ENCODE results near the gene KRT38. TPM values are rescaled to one million over a fixed set of nuclear protein-coding genes. Genes with fewer than 3 reads are reported as not detected.
A peak's percentile ranks its signal among the peaks of the same experiment; 100 is the strongest.

KRT38 gene
- total RNA-seq, 1 experiment from 2014 or later: not detected

GRCh38 chr17:41442739-41443138 lies 2.0 kb upstream of the KRT38 start:
- no peaks in the 10 kb centered on the region for H3K36me3 ChIP-seq (ENCODE audit: low read depth, low read length)
- DNase-seq: peak; percentile 25
- H3K4me3 ChIP-seq (ENCODE audit: low read length): no peak overlapping the region
- TF ChIP-seq EZH2 (IDR thresholded peaks at IDR 0.05; ENCODE audit: low read length, unreplicated experiment): no peak
- H3K27me3 ChIP-seq (ENCODE audit: low read length): no peaks in the 10 kb centered on the region
- no TSS peak for BruUV-seq (replicated peaks)
- no peak overlapping the region for H3K27ac ChIP-seq (ENCODE audit: low read length)
- H3K9me2 ChIP-seq (replicated peaks; ENCODE audit: low read length): no peaks in the 10 kb centered on the region
- H3K4me2 ChIP-seq (ENCODE audit: low read length): no peak overlapping the region
- ChIA-PET CTCF (no interaction called here), POLR2A (ENCODE audit: unreplicated experiment) (no interaction called here)
- intact Hi-C loops (cut with micrococcal nuclease): no loop called here
- no peak for ATAC-seq
- no peak overlapping the region for H2AFZ ChIP-seq (ENCODE audit: low read length)
- H3F3A ChIP-seq (ENCODE audit: low read length, unreplicated experiment): no peaks in the 10 kb centered on the region
- no peaks in the 10 kb centered on the region for H3K9me3 ChIP-seq (ENCODE audit: low read length)
- peaks cover 6% of the 10 kb centered on the region; the same call in 1 of the 2 replicates for H3K4me1 ChIP-seq (ENCODE audit: insufficient read depth, low read length)
- H4K20me1 ChIP-seq (ENCODE audit: low read length): no peaks in the 10 kb centered on the region
- no peak overlapping the region for H3K9ac ChIP-seq (ENCODE audit: low read length)
- H3K79me2 ChIP-seq (ENCODE audit: low read length): no peaks in the 10 kb centered on the region

DNA sequence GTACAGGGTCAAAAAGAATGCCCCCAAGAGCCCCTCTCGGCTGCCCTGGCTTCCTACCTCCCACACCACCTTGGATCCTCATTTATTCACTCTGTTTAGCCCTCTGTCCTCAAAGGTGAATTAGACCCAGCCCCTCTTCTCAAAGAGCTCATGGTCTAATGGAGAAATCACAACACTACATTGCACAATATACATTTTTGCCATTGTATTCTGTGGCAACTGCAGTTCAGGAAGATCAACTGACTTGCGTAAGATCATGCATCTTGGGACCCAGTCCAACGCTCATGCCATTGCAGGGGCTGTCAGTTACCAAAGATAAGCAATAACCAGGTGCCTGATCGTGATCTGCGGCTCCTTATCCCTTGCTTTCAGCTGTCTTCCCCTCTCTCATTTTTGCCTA lies 1.4 kb downstream of the KRT38 start:
- no peaks in the 10 kb centered on the region for H3K79me2 ChIP-seq (ENCODE audit: low read length)
- CTCF ChIA-PET: no interaction called here
- TF ChIP-seq EZH2phosphoT487 (IDR thresholded peaks at IDR 0.05; ENCODE audit: borderline replicate concordance, low read length): no peak
- no peaks in the 10 kb centered on the region for H3K9me2 ChIP-seq (replicated peaks; ENCODE audit: low read length)
- H3K4me3 ChIP-seq (ENCODE audit: low read length): no peak overlapping the region
- no peak overlapping the region for H3K4me2 ChIP-seq (ENCODE audit: low read length)
- intact Hi-C loops (cut with micrococcal nuclease): no loop called here
- H3K9me3 ChIP-seq (ENCODE audit: low read length): no peaks in the 10 kb centered on the region
- no TSS peak for BruUV-seq (replicated peaks)
- H3K9ac ChIP-seq (ENCODE audit: low read length): no peak overlapping the region
- H3F3A ChIP-seq (ENCODE audit: low read length, unreplicated experiment): no peaks in the 10 kb centered on the region
- no peaks in the 10 kb centered on the region for H3K4me1 ChIP-seq (ENCODE audit: insufficient read depth, low read length)
- H2AFZ ChIP-seq (ENCODE audit: low read length): no peak overlapping the region
- DNase-seq (no peak), ATAC-seq (no peak)
- no peak overlapping the region for H3K27ac ChIP-seq (ENCODE audit: low read length)
- H3K27me3 ChIP-seq (ENCODE audit: low read length): no peaks in the 10 kb centered on the region
- H4K20me1 ChIP-seq (ENCODE audit: low read length): no peaks in the 10 kb centered on the region
- POLR2A ChIA-PET (ENCODE audit: unreplicated experiment): no interaction called here
- H3K36me3 ChIP-seq (ENCODE audit: low read depth, low read length): no peaks in the 10 kb centered on the region

- H3K27me3 ChIP-seq (ENCODE audit: low read length): no peaks in the 10 kb centered on the region
- no peak overlapping the region for H3K4me3 ChIP-seq (ENCODE audit: low read length)
- H2AFZ ChIP-seq (ENCODE audit: low read length): no peak overlapping the region
- TF ChIP-seq EZH2 (IDR thresholded peaks at IDR 0.05; ENCODE audit: low read length, unreplicated experiment) (no peak), EZH2phosphoT487 (IDR thresholded peaks at IDR 0.05; ENCODE audit: borderline replicate concordance, low read length) (no peak)
- TF ChIP-seq, protein P1, sequence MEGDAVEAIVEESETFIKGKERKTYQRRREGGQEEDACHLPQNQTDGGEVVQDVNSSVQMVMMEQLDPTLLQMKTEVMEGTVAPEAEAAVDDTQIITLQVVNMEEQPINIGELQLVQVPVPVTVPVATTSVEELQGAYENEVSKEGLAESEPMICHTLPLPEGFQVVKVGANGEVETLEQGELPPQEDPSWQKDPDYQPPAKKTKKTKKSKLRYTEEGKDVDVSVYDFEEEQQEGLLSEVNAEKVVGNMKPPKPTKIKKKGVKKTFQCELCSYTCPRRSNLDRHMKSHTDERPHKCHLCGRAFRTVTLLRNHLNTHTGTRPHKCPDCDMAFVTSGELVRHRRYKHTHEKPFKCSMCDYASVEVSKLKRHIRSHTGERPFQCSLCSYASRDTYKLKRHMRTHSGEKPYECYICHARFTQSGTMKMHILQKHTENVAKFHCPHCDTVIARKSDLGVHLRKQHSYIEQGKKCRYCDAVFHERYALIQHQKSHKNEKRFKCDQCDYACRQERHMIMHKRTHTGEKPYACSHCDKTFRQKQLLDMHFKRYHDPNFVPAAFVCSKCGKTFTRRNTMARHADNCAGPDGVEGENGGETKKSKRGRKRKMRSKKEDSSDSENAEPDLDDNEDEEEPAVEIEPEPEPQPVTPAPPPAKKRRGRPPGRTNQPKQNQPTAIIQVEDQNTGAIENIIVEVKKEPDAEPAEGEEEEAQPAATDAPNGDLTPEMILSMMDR (conservative IDR thresholded peaks at IDR 0.05; ENCODE audit: low read depth, low read length): no peak
- ChIA-PET POLR2A (ENCODE audit: unreplicated experiment) (no interaction called here), CTCF (no interaction called here)
- H3K9ac ChIP-seq (ENCODE audit: low read length): no peak overlapping the region
- ATAC-seq: no peak
- DNase-seq: no peak
- H3K9me2 ChIP-seq (replicated peaks; ENCODE audit: low read length): no peaks in the 10 kb centered on the region
- intact Hi-C loops (cut with micrococcal nuclease): no loop called here
- no peaks in the 10 kb centered on the region for H3K4me1 ChIP-seq (ENCODE audit: insufficient read depth, low read length)
- no peak overlapping the region for H3K27ac ChIP-seq (ENCODE audit: low read length)
- H3F3A ChIP-seq (ENCODE audit: low read length, unreplicated experiment): no peaks in the 10 kb centered on the region
- no peaks in the 10 kb centered on the region for H3K79me2 ChIP-seq (ENCODE audit: low read length)
- no peaks in the 10 kb centered on the region for H3K9me3 ChIP-seq (ENCODE audit: low read length)
- no peak overlapping the region for H3K4me2 ChIP-seq (ENCODE audit: low read length)
- H4K20me1 ChIP-seq (ENCODE audit: low read length): no peaks in the 10 kb centered on the region
- BruUV-seq (replicated peaks): no TSS peak
- no peaks in the 10 kb centered on the region for H3K36me3 ChIP-seq (ENCODE audit: low read depth, low read length)
Measured at GRCh38 chr17:41437769-41438168, 3.0 kb downstream of the KRT38 start.

- no peaks in the 10 kb centered on the region for H3K79me2 ChIP-seq (ENCODE audit: low read length)
- CTCF ChIA-PET: no interaction called here
- no peaks in the 10 kb centered on the region for H3K9me2 ChIP-seq (replicated peaks; ENCODE audit: low read length)
- ATAC-seq: no peak
- POLR2A ChIA-PET (ENCODE audit: unreplicated experiment): no interaction called here
- no peaks in the 10 kb centered on the region for H4K20me1 ChIP-seq (ENCODE audit: low read length)
- intact Hi-C loops (cut with micrococcal nuclease): no loop called here
- no peaks in the 10 kb centered on the region for H3K9me3 ChIP-seq (ENCODE audit: low read length)
- BruUV-seq (replicated peaks): no TSS peak
- H3K27ac ChIP-seq (ENCODE audit: low read length): no peak overlapping the region
- TF ChIP-seq EZH2 (IDR thresholded peaks at IDR 0.05; ENCODE audit: low read length, unreplicated experiment) (no peak), EZH2phosphoT487 (IDR thresholded peaks at IDR 0.05; ENCODE audit: borderline replicate concordance, low read length) (no peak)
- TF ChIP-seq, protein P1 (conservative IDR thresholded peaks at IDR 0.05; ENCODE audit: low read depth, low read length): no peak
- H3K4me2 ChIP-seq (ENCODE audit: low read length): no peak overlapping the region
- no peaks in the 10 kb centered on the region for H3K4me1 ChIP-seq (ENCODE audit: insufficient read depth, low read length)
- no peaks in the 10 kb centered on the region for H3K27me3 ChIP-seq (ENCODE audit: low read length)
- H3K36me3 ChIP-seq (ENCODE audit: low read depth, low read length): no peaks in the 10 kb centered on the region
- no peak overlapping the region for H3K4me3 ChIP-seq (ENCODE audit: low read length)
- no peak for DNase-seq
- H2AFZ ChIP-seq (ENCODE audit: low read length): no peak overlapping the region
- H3F3A ChIP-seq (ENCODE audit: low read length, unreplicated experiment): no peaks in the 10 kb centered on the region
- no peak overlapping the region for H3K9ac ChIP-seq (ENCODE audit: low read length)
Measured at GRCh38 chr17:41437254-41437653, 3.5 kb downstream of the KRT38 start.

Measured in PC-3 (cell line).